Tibial nerve (tissue), 4 donors: Measurements from ENCODE around the gene RREB1.

ENCODE experiments used
- CTCF ChIP-seq, 5 experiments: fragments of 200-600 bp in 3 of 5; fragments of 450-650 bp in 2 of 5; sonication (generic) in 3 of 5; IDR thresholded peaks; one replicate each; pipeline ENCODE4 v1.5.1; 2016 to 2019; ENCODE audit warnings: antibody characterized with exemption in 5 of 5, mild to moderate bottlenecking in 3 of 5, moderate library complexity in 2 of 5
- EP300 ChIP-seq, 2 donors: sonication (generic); formaldehyde crosslinking; IDR thresholded peaks; one replicate each; pipeline ENCODE4 v1.6.1; 2017; ENCODE audit warnings: antibody characterized with exemption in 2 of 2, mild to moderate bottlenecking in 1 of 2

GRCh38 chr6:7132398-7133035 is 24.8 kb downstream of the RREB1 start:
- TF ChIP-seq CTCF (IDR thresholded peaks at IDR 0.05) (no peak), EP300 (IDR thresholded peaks at IDR 0.05) (no peak)
